Erythroblast (primary cell): ENCODE data around the gene FEM1A.

Source experiments
- GATA1 ChIP-seq: IDR thresholded peaks from 2 replicates; pipeline ENCODE4 v1.6.1; 2011; ENCODE audit warnings: low read depth, mild to moderate bottlenecking, control low read depth, low read length, moderate library complexity
- POLR2A ChIP-seq: IDR thresholded peaks from 2 replicates; pipeline ENCODE4 v1.6.1; 2011; ENCODE audit warnings: mild to moderate bottlenecking, low read length

GRCh38 chr19:4847190-4847973, 55.8 kb downstream of the FEM1A start:
- TF ChIP-seq POLR2A (no peak), GATA1 (no peak)
